ENCODE measurements around the gene NTRK2.

NTRK2 gene

GRCh38 chr9:84845956-84846900, 176.7 kb downstream of the NTRK2 start:
- Histone ChIP-seq H3K4me1 (ENCODE audit: control insufficient read depth, low read length) (no peaks in the 10 kb centered on the region), H3K27ac (ENCODE audit: low read depth, low read length) (no peak overlapping the region), H3K4me2 (ENCODE audit: low read length) (no peak overlapping the region), H3K9me2 (replicated peaks; ENCODE audit: control insufficient read depth, low read length) (no peaks in the 10 kb centered on the region), H3K4me3 (ENCODE audit: low read length) (no peak overlapping the region), H3K36me3 (ENCODE audit: control insufficient read depth, low read length) (no peaks in the 10 kb centered on the region), H3F3A (ENCODE audit: control insufficient read depth, insufficient read depth) (no peaks in the 10 kb centered on the region), H3K9me3 (ENCODE audit: control insufficient read depth, insufficient read depth, low read length) (no peaks in the 10 kb centered on the region), H4K20me1 (ENCODE audit: control insufficient read depth, insufficient read depth, low read depth, low read length) (no peaks in the 10 kb centered on the region), H3K79me2 (ENCODE audit: control insufficient read depth, low read length) (no peaks in the 10 kb centered on the region), H3K27me3 (ENCODE audit: control insufficient read depth, low read length) (no peaks in the 10 kb centered on the region)
- no peak for TF ChIP-seq CTCF (IDR thresholded peaks at IDR 0.05; ENCODE audit: low read depth, low read length, poor library complexity, severe bottlenecking)
- TF ChIP-seq EZH2phosphoT487 (IDR thresholded peaks at IDR 0.05; ENCODE audit: borderline replicate concordance, low read length) = no peak

- Histone ChIP-seq H3K79me2 (ENCODE audit: control insufficient read depth, low read length) (no peaks in the 10 kb centered on the region), H3K9me3 (ENCODE audit: control insufficient read depth, insufficient read depth, low read length) (no peaks in the 10 kb centered on the region), H3K27ac (ENCODE audit: low read depth, low read length) (no peak overlapping the region), H4K20me1 (ENCODE audit: control insufficient read depth, insufficient read depth, low read depth, low read length) (no peaks in the 10 kb centered on the region), H3K4me2 (ENCODE audit: low read length) (no peak overlapping the region), H3K9me2 (replicated peaks; ENCODE audit: control insufficient read depth, low read length) (no peaks in the 10 kb centered on the region), H3K4me1 (ENCODE audit: control insufficient read depth, low read length) (no peaks in the 10 kb centered on the region), H3K27me3 (ENCODE audit: control insufficient read depth, low read length) (no peaks in the 10 kb centered on the region), H3F3A (ENCODE audit: control insufficient read depth, insufficient read depth) (no peaks in the 10 kb centered on the region), H3K4me3 (ENCODE audit: low read length) (no peak overlapping the region), H3K36me3 (ENCODE audit: control insufficient read depth, low read length) (no peaks in the 10 kb centered on the region)
- no peak for TF ChIP-seq EZH2phosphoT487 (IDR thresholded peaks at IDR 0.05; ENCODE audit: borderline replicate concordance, low read length)
- TF ChIP-seq CTCF (IDR thresholded peaks at IDR 0.05; ENCODE audit: low read depth, low read length, poor library complexity, severe bottlenecking) = no peak
Observed at GRCh38 chr9:84846906-84847305, 177.4 kb downstream of the NTRK2 start.

GRCh38 chr9:84849049-84849448, 179.5 kb downstream of the NTRK2 start:
- no peak overlapping the region for H3K27ac ChIP-seq (ENCODE audit: low read depth, low read length)
- no peaks in the 10 kb centered on the region for H3K36me3 ChIP-seq (ENCODE audit: control insufficient read depth, low read length)
- H3K9me3 ChIP-seq (ENCODE audit: control insufficient read depth, insufficient read depth, low read length) = no peaks in the 10 kb centered on the region
- no peaks in the 10 kb centered on the region for H3F3A ChIP-seq (ENCODE audit: control insufficient read depth, insufficient read depth)
- no peaks in the 10 kb centered on the region for H3K79me2 ChIP-seq (ENCODE audit: control insufficient read depth, low read length)
- H3K9me2 ChIP-seq (replicated peaks; ENCODE audit: control insufficient read depth, low read length) = no peaks in the 10 kb centered on the region
- H4K20me1 ChIP-seq (ENCODE audit: control insufficient read depth, insufficient read depth, low read depth, low read length) = no peaks in the 10 kb centered on the region
- H3K4me1 ChIP-seq (ENCODE audit: control insufficient read depth, low read length) = no peaks in the 10 kb centered on the region
- no peaks in the 10 kb centered on the region for H3K27me3 ChIP-seq (ENCODE audit: control insufficient read depth, low read length)
- TF ChIP-seq EZH2phosphoT487 (IDR thresholded peaks at IDR 0.05; ENCODE audit: borderline replicate concordance, low read length) = no peak
- TF ChIP-seq CTCF (IDR thresholded peaks at IDR 0.05; ENCODE audit: low read depth, low read length, poor library complexity, severe bottlenecking) = no peak
- H3K4me3 ChIP-seq (ENCODE audit: low read length) = no peak overlapping the region
- no peak overlapping the region for H3K4me2 ChIP-seq (ENCODE audit: low read length)
